GM18867 (cell line): ENCODE data around the gene SYT6.
"Not testable (repeated sequence)": the region's sequence is repeated elsewhere in the genome, so short reads cannot be mapped to it uniquely, and the experiment has no call there.

Source experiments
- ATAC-seq: cut with Tn5 transposase; IDR thresholded peaks from one replicate; pipeline ENCODE4 v1.9.1; 2021; ENCODE audit warnings: mild to moderate bottlenecking, moderate library complexity; ENCODE audit not compliant: unreplicated experiment

SYT6 gene

GRCh38 chr1:114077188-114077587 lies 76.5 kb downstream of the SYT6 start:
- no peak for ATAC-seq

DNA sequence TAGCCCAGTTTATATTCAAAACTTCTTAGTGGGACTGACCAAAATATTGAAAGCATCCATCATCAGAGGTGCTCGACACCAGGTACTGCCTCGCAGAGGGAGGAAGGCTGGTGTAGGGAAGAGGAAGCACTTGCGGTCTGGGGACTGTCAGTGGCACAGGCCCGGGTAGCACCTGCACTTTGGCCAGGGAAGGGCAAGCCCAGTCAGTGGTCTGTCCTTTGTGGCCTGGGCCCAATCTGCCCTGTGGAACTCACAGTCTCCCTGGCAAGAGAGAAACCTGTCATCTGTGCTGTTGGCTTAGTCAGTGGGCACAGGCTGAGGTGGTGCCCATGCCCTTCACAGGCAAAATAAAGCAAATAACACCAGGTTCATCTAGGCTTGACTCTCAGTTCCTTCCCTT lies 77.4 kb downstream of the SYT6 start:
- peak; percentile 35 for ATAC-seq

DNA sequence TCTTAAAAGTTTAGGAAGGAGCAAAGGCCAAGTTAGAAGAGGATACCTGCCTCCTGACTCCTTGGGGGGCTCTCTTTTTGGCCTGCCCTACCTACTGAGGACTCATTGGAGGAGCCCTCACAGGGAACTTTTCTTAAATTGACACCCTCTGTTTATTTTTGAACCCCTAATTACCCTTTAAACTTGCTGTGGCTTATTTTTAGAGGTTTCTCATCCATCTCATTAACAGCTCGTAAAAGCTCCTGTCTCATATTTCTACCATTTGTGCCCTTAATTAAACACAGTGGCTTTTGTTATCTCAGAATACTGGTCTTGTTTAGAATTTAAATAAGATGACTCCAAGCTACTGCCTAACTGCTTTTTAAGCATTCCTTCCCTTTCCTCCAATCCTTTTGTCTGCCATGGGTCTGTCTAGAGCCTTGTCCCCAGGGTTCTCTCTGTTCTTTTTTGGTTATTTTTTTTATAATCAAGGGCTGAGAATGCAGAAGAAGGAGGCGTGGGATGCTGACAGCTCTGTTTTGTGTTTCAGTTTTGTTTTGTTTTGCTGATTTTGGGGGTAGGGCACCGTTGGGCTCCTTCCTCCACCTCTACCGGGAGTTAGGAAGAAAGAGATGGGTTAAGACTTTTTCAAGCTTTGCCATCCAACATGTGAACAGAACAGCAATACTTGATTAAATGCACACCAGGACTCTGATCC lies 78.0 kb downstream of the SYT6 start:
- peak; percentile 78 for ATAC-seq

GRCh38 chr1:114075105-114075504 lies 78.6 kb downstream of the SYT6 start:
- no peak for ATAC-seq

- no peak for ATAC-seq
These were observed 81.4 kb downstream of the SYT6 start for GRCh38 chr1:114072246-114072645.

- not testable (repeated sequence) for ATAC-seq
These were observed 83.9 kb downstream of the SYT6 start for GRCh38 chr1:114069762-114070161.

DNA sequence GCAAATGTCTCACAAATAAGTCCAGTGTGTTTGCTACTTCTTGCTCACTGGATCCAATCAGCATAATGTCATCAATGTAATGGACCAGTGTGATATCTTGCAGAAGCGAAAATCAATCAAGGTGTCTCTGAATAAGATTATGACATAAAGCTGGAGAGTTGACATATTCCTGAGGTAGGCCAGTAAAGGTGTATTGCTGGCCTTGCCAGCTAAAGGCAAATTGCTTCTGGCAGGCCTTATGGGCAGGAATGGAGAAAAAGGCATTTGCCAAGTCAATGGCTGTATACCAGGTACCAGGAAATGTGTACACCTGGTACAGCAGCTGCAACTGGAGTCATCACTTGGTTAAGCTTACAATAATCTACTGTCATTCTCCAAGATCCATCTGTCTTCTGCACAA lies 85.0 kb downstream of the SYT6 start:
- ATAC-seq: not testable (repeated sequence)

GRCh38 chr1:114065671-114066070 lies 88.0 kb downstream of the SYT6 start:
- ATAC-seq: not testable (repeated sequence)

- ATAC-seq: no peak
These were observed 90.1 kb downstream of the SYT6 start for GRCh38 chr1:114063544-114063943.

DNA sequence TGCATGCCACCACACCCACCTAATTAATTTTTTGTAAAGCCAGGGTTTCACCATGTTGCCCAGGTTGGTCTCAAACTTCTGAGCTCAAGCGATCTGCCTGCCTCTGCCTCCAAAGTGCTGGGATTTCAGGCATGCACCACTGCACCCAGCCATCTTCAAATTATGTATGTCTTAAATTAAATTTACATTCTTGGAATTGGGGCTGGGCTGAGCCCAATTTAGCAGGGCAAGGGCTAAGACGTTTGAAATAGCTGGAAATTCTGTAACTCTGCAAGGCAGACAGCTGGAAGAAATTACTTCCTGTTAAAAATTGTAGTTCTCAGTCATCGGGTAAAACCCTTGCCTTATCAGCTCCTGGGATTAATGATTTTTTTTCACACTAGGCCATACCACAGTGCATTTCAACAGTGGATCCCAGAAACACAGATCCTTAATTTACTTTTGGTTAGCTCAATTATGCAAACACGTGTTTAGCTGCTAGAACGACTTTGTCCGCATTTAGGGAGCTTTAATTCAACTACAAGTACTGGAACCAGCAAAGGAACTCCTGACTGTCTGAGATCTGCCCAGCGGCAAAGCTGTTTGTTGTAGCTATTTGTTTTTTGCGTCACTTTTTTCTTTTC lies 91.1 kb downstream of the SYT6 start:
- ATAC-seq: no peak

DNA sequence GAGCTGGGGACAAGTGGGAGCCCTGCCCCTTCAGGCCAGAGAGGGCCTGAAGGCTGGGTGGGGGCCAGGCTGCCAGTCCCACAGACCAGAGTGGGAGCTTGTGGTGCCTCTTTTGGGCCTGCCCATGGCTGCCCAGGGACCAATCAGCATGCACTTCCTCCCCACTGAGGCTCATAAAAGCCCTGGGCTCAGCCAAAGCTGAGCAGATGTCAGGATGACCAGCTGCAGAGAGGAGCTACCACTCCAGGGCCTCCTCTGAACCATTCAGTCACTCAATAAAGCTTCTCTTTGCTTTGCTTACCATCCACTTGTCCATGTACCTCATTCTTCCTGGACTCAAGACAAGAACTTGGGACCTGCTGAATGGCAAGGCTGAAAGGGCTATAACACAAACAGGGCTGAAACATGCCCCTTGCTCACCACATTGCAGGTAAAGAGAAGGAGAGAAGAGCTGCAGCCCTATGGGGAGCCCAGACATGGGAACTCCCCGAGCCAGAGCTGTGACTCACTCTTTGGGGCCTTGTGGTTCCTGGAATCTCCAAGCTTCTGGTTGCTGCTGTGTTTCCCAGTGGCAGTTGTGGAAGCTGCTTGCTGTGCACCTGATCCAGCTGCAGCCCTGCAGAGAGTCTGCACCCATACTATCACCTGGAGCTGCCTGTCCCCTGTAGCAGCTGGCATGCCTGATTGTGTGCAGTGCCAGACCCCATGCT lies 92.4 kb downstream of the SYT6 start:
- ATAC-seq: no peak

GRCh38 chr1:114058236-114058635 lies 95.4 kb downstream of the SYT6 start:
- ATAC-seq: not testable (repeated sequence)

- no peak for ATAC-seq
These were observed 99.5 kb downstream of the SYT6 start for GRCh38 chr1:114054148-114054547.

DNA sequence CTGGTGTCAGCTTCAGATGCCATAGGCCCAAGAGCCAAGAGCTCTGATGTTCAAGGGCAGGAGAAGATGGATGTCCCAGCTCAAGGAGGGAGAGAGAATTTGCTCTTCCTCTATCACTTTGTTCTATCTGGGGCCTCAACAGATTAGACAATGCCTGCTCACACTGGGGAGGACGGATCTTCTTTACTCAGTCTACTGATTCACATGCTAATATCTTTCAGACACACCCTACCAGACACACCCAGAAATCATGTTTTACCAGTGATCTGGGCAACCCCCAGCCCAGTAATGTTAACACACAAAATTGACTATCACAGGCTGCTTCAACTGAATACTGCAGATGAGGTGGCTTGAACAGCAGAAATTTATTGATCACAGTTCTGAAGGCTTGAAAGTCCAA lies 105.4 kb downstream of the SYT6 start:
- ATAC-seq: no peak

DNA sequence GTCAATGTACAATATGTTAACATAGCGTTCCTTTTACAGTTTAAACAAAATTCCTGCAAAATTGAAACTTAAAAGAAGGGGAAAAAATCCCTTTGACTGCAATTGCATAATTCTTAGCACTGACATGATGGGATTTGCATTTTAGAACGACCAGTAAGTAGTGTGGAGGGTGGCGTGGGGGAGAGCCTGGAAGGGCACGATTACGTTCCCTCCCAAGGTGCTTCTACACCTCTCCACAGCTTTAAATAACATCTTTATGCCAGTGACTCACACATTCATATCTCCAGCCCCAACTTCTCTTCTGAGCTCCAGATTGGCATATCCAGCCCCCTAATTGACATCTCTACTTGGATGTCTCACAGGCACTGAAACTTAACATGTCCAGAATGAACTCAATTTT lies 110.1 kb downstream of the SYT6 start:
- no peak for ATAC-seq

- ATAC-seq: no peak
These were observed 110.6 kb downstream of the SYT6 start for GRCh38 chr1:114043054-114043453.

DNA sequence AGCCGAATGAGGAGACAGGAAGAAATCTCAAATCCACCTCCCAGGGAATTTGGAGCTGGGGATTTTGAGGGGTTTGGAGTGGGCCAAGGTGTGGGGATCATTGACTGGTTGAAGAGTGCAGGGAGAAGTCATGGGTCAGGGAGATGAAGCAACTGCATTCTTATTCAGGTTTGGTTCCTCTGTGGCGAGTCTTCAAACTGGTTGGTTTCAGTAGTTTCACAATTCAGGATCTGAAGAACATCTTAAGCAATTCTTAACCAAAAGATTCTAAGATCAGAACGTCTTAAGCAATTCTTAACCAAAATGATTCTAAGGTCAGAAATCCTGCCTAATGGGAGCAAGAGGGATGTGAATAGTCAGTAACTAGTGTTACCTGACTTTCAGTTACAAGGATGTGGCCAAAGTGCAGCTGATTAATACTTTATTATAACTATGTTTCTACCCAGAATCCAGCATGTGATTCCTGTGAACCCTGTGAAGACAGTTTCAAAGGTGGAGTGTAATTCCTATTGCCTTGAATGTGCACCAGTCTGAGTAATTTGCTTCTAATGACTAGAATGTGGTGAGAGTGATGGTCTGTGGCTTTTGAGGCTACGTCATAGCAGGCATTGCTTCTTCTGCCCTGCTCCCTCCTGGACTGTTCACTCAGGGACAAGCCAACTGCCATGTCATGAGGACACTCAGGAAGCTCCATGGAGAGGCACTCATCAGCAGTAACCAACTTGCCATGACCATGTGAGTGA lies 113.2 kb downstream of the SYT6 start:
- no peak for ATAC-seq
